GM12878 (cell line): ENCODE measurements around the gene SRBD1. TPM values are rescaled to one million over a fixed set of nuclear protein-coding genes. Genes with fewer than 3 reads are reported as not detected.

ENCODE experiments used
- BACH1 ChIP-seq: fragments of 450-650 bp; IDR thresholded peaks from 2 replicates; pipeline ENCODE4 v1.6.1; 2017; ENCODE audit warnings: mild to moderate bottlenecking, borderline replicate concordance
- BCL11A ChIP-seq: IDR thresholded peaks from 2 replicates; pipeline ENCODE4 v1.6.1; 2011; ENCODE audit warnings: low read depth, low read length
- BCL3 ChIP-seq: IDR thresholded peaks from 2 replicates; pipeline ENCODE4 v1.6.1; 2011; ENCODE audit warnings: borderline replicate concordance, low read depth, mild to moderate bottlenecking, moderate library complexity, low read length; ENCODE audit not compliant: insufficient read depth, poor library complexity, severe bottlenecking
- E2F4 ChIP-seq: IDR thresholded peaks from 2 replicates; pipeline ENCODE4 v1.6.1; 2012; ENCODE audit warnings: low read depth, low read length, improper control_type of control experiment
- EGR1 ChIP-seq, 2 experiments: IDR thresholded peaks; 1 replicate in 1 of 2; 2 replicates in 1 of 2; pipeline ENCODE4 v1.6.1; 2011 to 2012; ENCODE audit warnings: low read depth in 2 of 2, low read length in 2 of 2, borderline replicate concordance in 1 of 2, mild to moderate bottlenecking in 1 of 2, moderate library complexity in 1 of 2
- EZH2 ChIP-seq: IDR thresholded peaks from 2 replicates; pipeline ENCODE4 v1.6.1; 2012; ENCODE audit warnings: low read depth, mild to moderate bottlenecking, control low read depth, inconsistent platforms, low read length, borderline replicate concordance; ENCODE audit not compliant: control insufficient read depth
- FOS ChIP-seq: IDR thresholded peaks from 3 replicates; pipeline ENCODE4 v1.6.1; 2011; ENCODE audit warnings: borderline replicate concordance; ENCODE audit not compliant: insufficient read length; ENCODE audit errors: extremely low read depth
- IKZF2 ChIP-seq, 2 experiments: fragments of 450-650 bp; IDR thresholded peaks; 2 replicates each; pipeline ENCODE4 v1.6.1; 2017; ENCODE audit warnings: mild to moderate bottlenecking in 2 of 2, moderate library complexity in 2 of 2
- NFXL1 ChIP-seq: fragments of 450-650 bp; IDR thresholded peaks from 2 replicates; pipeline ENCODE4 v1.6.1; 2017; ENCODE audit warnings: antibody characterized with exemption, mild to moderate bottlenecking, borderline replicate concordance
- SKIL ChIP-seq: fragments of 450-650 bp; IDR thresholded peaks from 2 replicates; pipeline ENCODE4 v1.6.1; 2017; ENCODE audit warnings: mild to moderate bottlenecking, low read depth, inconsistent platforms; ENCODE audit not compliant: poor library complexity, severe bottlenecking
- SMAD1 ChIP-seq: fragments of 450-650 bp; IDR thresholded peaks from 2 replicates; pipeline ENCODE4 v1.6.1; 2018; ENCODE audit warnings: mild to moderate bottlenecking, low read depth; ENCODE audit not compliant: partially characterized antibody
- SPI1 ChIP-seq: IDR thresholded peaks from 2 replicates; pipeline ENCODE4 v1.6.1; 2011; ENCODE audit warnings: low read depth, mild to moderate bottlenecking, low read length, moderate library complexity, borderline replicate concordance; ENCODE audit not compliant: insufficient read depth
- SREBF1 ChIP-seq: IDR thresholded peaks from 2 replicates; pipeline ENCODE4 v1.6.1; 2012; ENCODE audit warnings: mild to moderate bottlenecking, low read length
- STAT1 ChIP-seq: fragments of 450-650 bp; conservative IDR thresholded peaks from 2 replicates; pipeline ENCODE4 v1.6.1; 2014; ENCODE audit warnings: antibody characterized with exemption, mild to moderate bottlenecking
- TCF3 ChIP-seq: IDR thresholded peaks from 2 replicates; pipeline ENCODE4 v1.6.1; 2012; ENCODE audit warnings: low read depth, mild to moderate bottlenecking, low read length, borderline replicate concordance; ENCODE audit not compliant: insufficient read depth
- ZNF207 ChIP-seq: fragments of 450-650 bp; IDR thresholded peaks from 2 replicates; pipeline ENCODE4 v1.6.1; 2014; ENCODE audit warnings: antibody characterized with exemption, mild to moderate bottlenecking, borderline replicate concordance
- polyA plus RNA-seq, 11 experiments: library from polyadenylated mRNA; depleted of rRNA in 4 of 11; unstranded in 6 of 11; stranded (reverse) in 5 of 11; fragments of >200 nt; fragmentation: Nextera tagmentation in 4 of 11; fragmentation: Illumina TruSeq in 1 of 11; extraction: Ambion mirVana in 4 of 11; extraction: Trizol in 1 of 11; gene quantifications; 1 replicate in 1 of 11; 2 replicates in 10 of 11; pipeline versions ENCODE4 v1.2.1 to v1.2.3, GENCODE V29; 2011 to 2016; ENCODE audit warnings: inconsistent platforms in 2 of 11, missing spikeins in 2 of 11, low read depth in 1 of 11
- total RNA-seq, 4 experiments: library from RNA; depleted of rRNA in 3 of 4; stranded (reverse); fragments of >200 nt in 3 of 4; fragmentation: Illumina TruSeq in 1 of 4; extraction: Trizol in 1 of 4; gene quantifications; 2 replicates each; pipeline versions ENCODE4 v1.2.1 to v1.2.3, GENCODE V29; 2013 to 2021
- TF ChIP-seq, protein P1 (sequence below): IDR thresholded peaks from 2 replicates; pipeline ENCODE4 v1.6.1; 2011; ENCODE audit warnings: borderline replicate concordance, low read depth, mild to moderate bottlenecking, moderate library complexity, mixed read lengths, low read length; ENCODE audit not compliant: insufficient read depth; ENCODE audit errors: extremely low read length
- TF ChIP-seq, protein P2 (sequence below): IDR thresholded peaks from 2 replicates; pipeline ENCODE4 v1.6.1; 2012; ENCODE audit warnings: low read length, inconsistent platforms

Gene SRBD1
- total and polyA plus RNA-seq, 10 of the 15 experiments (the other 5 are each of a cell fraction or from before 2014, with no cell fraction given) = 9.7 to 33.1 (median 20.1) TPM

DNA sequence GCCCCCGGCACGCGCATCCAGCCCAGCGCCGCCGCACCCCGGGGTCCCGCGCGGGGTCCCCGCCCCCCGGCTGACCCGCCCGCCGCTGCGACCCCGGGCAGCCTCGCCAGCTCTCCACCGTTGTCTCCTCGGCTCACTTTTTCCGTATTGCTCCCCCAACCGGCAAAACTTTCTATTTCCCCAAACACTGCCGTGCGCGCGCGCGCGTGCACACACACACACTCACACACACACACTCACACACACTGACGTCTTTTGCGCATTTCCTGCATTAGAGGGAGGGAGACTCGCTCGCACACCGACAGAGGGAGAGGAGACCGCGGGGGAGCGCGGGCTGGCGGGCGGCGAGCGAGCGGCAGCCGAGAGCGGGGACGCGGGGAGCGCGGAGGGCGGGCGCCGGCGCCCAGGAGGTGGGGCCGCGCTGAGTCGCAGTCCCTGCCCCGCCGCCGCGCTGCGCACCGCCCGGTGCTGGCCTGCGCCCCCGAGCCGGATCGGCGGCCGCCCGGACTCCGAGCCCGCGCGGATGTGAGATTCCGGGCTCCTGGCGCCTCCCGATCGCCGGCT lies 39.9 kb upstream of the SRBD1 start (continued):
- no peak for TF ChIP-seq EZH2
- peak; percentile 80 to 88 for TF ChIP-seq IKZF2 (IDR thresholded peaks at IDR 0.05)
- TF ChIP-seq, protein P1, sequence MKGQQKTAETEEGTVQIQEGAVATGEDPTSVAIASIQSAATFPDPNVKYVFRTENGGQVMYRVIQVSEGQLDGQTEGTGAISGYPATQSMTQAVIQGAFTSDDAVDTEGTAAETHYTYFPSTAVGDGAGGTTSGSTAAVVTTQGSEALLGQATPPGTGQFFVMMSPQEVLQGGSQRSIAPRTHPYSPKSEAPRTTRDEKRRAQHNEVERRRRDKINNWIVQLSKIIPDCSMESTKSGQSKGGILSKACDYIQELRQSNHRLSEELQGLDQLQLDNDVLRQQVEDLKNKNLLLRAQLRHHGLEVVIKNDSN = no peak
- TF ChIP-seq, protein P2, sequence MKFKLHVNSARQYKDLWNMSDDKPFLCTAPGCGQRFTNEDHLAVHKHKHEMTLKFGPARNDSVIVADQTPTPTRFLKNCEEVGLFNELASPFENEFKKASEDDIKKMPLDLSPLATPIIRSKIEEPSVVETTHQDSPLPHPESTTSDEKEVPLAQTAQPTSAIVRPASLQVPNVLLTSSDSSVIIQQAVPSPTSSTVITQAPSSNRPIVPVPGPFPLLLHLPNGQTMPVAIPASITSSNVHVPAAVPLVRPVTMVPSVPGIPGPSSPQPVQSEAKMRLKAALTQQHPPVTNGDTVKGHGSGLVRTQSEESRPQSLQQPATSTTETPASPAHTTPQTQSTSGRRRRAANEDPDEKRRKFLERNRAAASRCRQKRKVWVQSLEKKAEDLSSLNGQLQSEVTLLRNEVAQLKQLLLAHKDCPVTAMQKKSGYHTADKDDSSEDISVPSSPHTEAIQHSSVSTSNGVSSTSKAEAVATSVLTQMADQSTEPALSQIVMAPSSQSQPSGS = peak; percentile 58; the same call in 1 of the 2 replicates
- peak; percentile 38 for TF ChIP-seq SMAD1
- TF ChIP-seq ZNF207 = peak; percentile 67
- TF ChIP-seq BCL3 = peak; percentile 55
- no peak for TF ChIP-seq FOS
- TF ChIP-seq SKIL = no peak
- peak; percentile 58; the same call in 1 of the 2 replicates for TF ChIP-seq BCL11A
- 0 out of 3 replicates have a peak, but pooled peaks of 1 of the 2 experiments have one; percentile 27 for TF ChIP-seq EGR1 (IDR thresholded peaks at IDR 0.05; ENCODE audit: borderline replicate concordance in 1 of 2, low read depth in 2 of 2, low read length in 2 of 2)
- TF ChIP-seq TCF3 = peak; percentile 36; the same call in 1 of the 2 replicates
- no peak for TF ChIP-seq SPI1
- no peak for TF ChIP-seq SREBF1
- no peak for TF ChIP-seq E2F4
- no peak for TF ChIP-seq STAT1
- 0 out of 2 replicates have a peak, but pooled peaks have one; percentile 37 for TF ChIP-seq NFXL1
- peak; percentile 86; the same call in 1 of the 2 replicates for TF ChIP-seq BACH1
